ENCODE measurements around the gene HSPA1L. TPM values are rescaled to one million over a fixed set of nuclear protein-coding genes. Genes with fewer than 3 reads are reported as not detected.
"Not testable (repeated sequence)": the region's sequence is repeated elsewhere in the genome, so short reads cannot be mapped to it uniquely, and the experiment has no call there.

The HSPA1L gene
- total RNA-seq, 2 experiments from 2014 or later, result 0.86 to 0.95 TPM

DNA sequence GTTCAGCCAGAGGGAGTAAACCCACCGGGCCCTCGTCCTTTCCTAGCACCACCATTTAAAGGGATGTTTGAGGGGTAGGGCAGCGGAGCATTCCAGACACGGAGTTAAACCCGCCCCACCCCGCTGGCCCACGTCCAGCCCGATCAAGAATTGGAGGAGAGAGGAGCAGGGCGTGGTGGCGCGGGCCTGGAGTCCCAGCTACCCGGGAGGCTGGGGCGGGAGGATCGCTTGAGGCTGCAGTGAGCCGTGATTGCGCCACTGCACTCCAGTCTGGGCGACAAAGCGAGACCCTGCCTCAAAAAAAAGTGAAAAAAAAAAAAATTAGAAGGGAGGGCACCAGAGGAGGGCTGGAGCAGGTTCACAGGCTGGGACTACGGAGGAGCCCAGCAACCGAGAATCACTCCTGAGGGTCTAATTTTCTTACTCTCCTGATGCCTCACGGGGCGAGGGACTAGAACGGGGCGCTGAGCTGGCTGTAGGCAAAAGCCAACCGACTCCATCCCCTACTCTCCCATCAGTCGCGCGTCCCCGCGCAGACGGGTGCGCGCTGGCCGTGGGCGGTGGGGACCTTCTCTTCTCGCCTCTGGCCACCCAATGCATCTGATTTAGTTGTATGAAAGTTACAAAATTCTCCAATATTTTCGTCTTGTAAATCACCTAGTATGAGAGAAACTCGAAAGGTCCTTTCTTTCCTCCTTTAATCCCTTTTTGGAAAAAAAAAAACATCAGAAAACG is 6.4 kb upstream of the HSPA1L start:
- peak overlapping the region; percentile 92 for H3K27ac Mint-ChIP-seq
- peak; percentile 67 for DNase-seq
- intact Hi-C loops (cut with micrococcal nuclease), result loop anchor here (2.0 to 10.0 kb wide), 3 partner anchors 25 to 1153 kb away; partner anchors contain the start of gene MICB
- H3K9me3 Mint-ChIP-seq, result no peaks in the 10 kb centered on the region
- peak overlapping the region; percentile 78 for H3K4me3 Mint-ChIP-seq
- CTCF ChIA-PET, result no interaction called here
- H3K36me3 Mint-ChIP-seq (ENCODE audit: low read depth), result no peaks in the 10 kb centered on the region
- H3K27me3 Mint-ChIP-seq (ENCODE audit: low read depth), result no peaks in the 10 kb centered on the region
- peaks cover 59% of the 10 kb centered on the region for H3K4me1 Mint-ChIP-seq (ENCODE audit: low read depth)

DNA sequence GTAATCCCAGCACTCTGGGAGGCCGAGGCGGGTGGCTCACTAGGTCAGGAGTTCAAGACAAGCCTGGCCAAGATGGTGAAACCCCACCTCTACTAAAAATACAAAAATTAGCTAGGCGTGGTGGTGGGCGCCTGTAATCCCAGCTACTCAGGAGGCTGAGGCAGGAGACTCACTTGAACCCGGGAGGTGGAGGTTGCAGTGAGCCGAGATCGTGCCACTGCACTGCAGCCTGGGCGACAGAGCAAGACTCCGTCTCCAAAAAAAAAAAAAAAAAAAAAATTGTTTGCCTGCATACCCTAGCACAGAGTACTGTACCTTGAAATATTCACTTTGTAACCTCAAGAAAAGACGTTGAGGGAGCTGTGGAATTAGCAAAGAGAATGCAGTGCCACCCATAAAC is 5.3 kb upstream of the HSPA1L start:
- H3K27ac Mint-ChIP-seq, result peak overlapping the region; percentile 92
- CTCF ChIA-PET, result interaction anchor here (0.6 to 1.9 kb wide), 3 partner anchors 10 to 326 kb away, joined by 4 to 8 read pairs (median 4); no protein-coding TSS in a partner anchor
- intact Hi-C loops (cut with micrococcal nuclease), result loop anchor here (5.0 to 10.0 kb wide), 2 partner anchors 323 to 1154 kb away; partner anchors contain the start of gene MICB
- DNase-seq; H3K36me3 Mint-ChIP-seq (ENCODE audit: low read depth); H3K27me3 Mint-ChIP-seq (ENCODE audit: low read depth); H3K9me3 Mint-ChIP-seq: not testable (repeated sequence)
- H3K4me3 Mint-ChIP-seq, result peak overlapping the region; percentile 78
- H3K4me1 Mint-ChIP-seq (ENCODE audit: low read depth), result peaks cover 55% of the 10 kb centered on the region

DNA sequence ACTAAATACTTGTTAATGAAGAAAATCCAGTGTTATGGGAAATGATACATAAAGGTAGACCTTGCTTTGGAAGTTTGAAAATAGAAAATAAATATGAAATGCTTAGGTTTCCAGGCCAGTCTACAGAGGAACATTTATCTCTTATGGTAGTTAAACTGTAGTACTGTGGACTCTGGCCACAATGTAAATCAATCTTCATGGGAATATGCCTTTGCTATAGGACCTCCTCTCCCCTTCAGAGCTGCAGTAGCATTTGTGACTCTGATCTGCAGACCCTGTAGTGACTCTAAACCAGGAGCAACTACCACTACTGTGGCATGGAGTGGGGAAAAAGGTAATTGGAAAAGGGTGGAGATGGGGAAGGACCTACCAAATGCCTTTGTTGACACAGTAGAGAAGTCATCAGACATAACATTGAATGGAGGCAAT is 4.8 kb upstream of the HSPA1L start:
- CTCF ChIA-PET, result interaction anchor here (1.6 to 1.9 kb wide), 2 partner anchors 11 to 20 kb away, joined by 4 to 8 read pairs; no protein-coding TSS in a partner anchor
- Mint-ChIP-seq H3K36me3 (ENCODE audit: low read depth) (no peaks in the 10 kb centered on the region), H3K9me3 (no peaks in the 10 kb centered on the region), H3K27me3 (ENCODE audit: low read depth) (no peaks in the 10 kb centered on the region), H3K4me3 (no peak overlapping the region), H3K4me1 (ENCODE audit: low read depth) (peaks cover 55% of the 10 kb centered on the region), H3K27ac (peak overlapping the region; percentile 40)
- intact Hi-C loops (cut with micrococcal nuclease), result loop anchor here (5.0 to 10.0 kb wide), 2 partner anchors 323 to 1155 kb away; partner anchors contain the start of gene MICB
- no peak for DNase-seq

DNA sequence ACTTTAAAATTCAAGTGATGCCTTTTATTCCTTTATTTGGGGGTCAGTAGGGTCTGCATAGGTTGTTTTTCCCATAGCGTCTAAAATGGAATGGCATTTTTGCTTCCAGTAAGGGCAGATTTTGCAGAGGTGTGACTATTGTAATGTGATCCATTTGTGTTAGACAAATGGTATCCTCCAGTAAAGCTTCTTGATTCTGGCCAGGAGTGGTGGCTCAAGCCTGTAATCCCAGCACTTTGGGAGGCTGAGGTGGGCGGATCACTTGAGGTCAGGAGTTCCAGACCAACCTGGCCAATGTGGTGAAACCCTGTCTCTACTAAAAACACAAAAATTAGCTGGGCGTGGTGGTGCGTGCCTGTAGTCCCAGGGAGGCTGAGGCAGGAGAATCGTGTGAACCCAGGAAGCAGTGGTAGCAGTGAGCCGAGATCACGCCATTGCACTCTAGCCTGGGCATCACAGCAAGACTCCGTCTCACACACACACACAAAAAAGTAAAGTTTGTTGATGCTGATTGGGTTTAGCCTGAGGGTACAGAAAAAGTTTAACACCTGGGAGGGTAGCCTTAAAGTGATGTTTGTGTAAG is 2.9 kb upstream of the HSPA1L start:
- Mint-ChIP-seq H3K27ac (peak overlapping the region; percentile 93), H3K4me3 (peak overlapping the region; percentile 85), H3K4me1 (ENCODE audit: low read depth) (peaks cover 60% of the 10 kb centered on the region)
- not testable (repeated sequence) for DNase-seq; H3K9me3 Mint-ChIP-seq; H3K36me3 Mint-ChIP-seq (ENCODE audit: low read depth); H3K27me3 Mint-ChIP-seq (ENCODE audit: low read depth)
- intact Hi-C loops (cut with micrococcal nuclease), result loop anchor here (2.0 kb wide), 2 partner anchors 47 to 137 kb away; partner anchors contain the start of gene LY6G5C
- CTCF ChIA-PET, result interaction anchor here (0.6 to 1.0 kb wide), 10 partner anchors 9 to 220 kb away, joined by 3 to 6 read pairs (median 3); partner anchors contain the start of genes BAG6, HSPA1B and VARS1

DNA sequence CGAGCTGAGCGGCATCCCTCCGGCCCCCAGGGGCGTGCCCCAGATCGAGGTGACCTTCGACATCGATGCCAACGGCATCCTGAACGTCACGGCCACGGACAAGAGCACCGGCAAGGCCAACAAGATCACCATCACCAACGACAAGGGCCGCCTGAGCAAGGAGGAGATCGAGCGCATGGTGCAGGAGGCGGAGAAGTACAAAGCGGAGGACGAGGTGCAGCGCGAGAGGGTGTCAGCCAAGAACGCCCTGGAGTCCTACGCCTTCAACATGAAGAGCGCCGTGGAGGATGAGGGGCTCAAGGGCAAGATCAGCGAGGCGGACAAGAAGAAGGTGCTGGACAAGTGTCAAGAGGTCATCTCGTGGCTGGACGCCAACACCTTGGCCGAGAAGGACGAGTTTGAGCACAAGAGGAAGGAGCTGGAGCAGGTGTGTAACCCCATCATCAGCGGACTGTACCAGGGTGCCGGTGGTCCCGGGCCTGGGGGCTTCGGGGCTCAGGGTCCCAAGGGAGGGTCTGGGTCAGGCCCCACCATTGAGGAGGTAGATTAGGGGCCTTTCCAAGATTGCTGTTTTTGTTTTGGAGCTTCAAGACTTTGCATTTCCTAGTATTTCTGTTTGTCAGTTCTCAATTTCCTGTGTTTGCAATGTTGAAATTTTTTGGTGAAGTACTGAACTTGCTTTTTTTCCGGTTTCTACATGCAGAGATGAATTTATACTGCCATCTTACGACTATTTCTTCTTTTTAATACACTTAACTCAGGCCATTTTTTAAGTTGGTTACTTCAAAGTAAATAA is 2.2 kb upstream of the HSPA1L start:
- H3K36me3 Mint-ChIP-seq (ENCODE audit: low read depth); H3K9me3 Mint-ChIP-seq; DNase-seq; H3K27me3 Mint-ChIP-seq (ENCODE audit: low read depth): not testable (repeated sequence)
- intact Hi-C loops (cut with micrococcal nuclease), result loop anchor here (2.0 kb wide), 2 partner anchors 47 to 137 kb away; partner anchors contain the start of gene LY6G5C
- peak overlapping the region; percentile 93 for H3K27ac Mint-ChIP-seq
- peak overlapping the region; percentile 85 for H3K4me3 Mint-ChIP-seq
- H3K4me1 Mint-ChIP-seq (ENCODE audit: low read depth), result peaks cover 60% of the 10 kb centered on the region
- CTCF ChIA-PET, result interaction anchor here (0.7 to 1.0 kb wide), 8 partner anchors 10 to 219 kb away, joined by 3 to 6 read pairs (median 4); partner anchors contain the start of genes BAG6, HSPA1B and VARS1

DNA sequence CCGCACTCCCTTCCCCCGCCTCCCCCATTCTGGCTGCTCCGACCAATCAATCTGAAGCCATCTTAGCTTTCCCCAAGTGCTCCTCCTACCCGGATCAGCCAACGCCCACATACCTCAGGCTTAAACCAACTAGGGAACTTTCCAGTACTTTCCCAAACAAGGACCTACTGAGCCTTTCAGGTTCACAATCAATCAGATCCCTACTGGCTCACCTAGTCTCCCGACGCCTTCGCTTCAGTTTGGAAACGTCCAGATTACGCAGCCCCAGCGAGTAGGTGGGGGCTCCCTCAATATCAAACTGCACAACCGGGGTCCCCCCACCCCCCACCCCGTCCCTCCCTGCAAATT is 432 bp downstream of the HSPA1L start:
- CTCF ChIA-PET, result interaction anchor here (1.2 to 1.6 kb wide), 2 partner anchors 23 to 77 kb away, joined by 3 to 4 read pairs; no protein-coding TSS in a partner anchor
- intact Hi-C loops (cut with micrococcal nuclease), result loop anchor here (2.0 kb wide), 1 partner anchor 76 kb away; no protein-coding TSS in a partner anchor
- Mint-ChIP-seq H3K27ac (peak overlapping the region; percentile 84), H3K9me3 (no peaks in the 10 kb centered on the region), H3K36me3 (ENCODE audit: low read depth) (no peaks in the 10 kb centered on the region), H3K27me3 (ENCODE audit: low read depth) (no peaks in the 10 kb centered on the region), H3K4me1 (ENCODE audit: low read depth) (peaks cover 51% of the 10 kb centered on the region), H3K4me3 (peak overlapping the region; percentile 84)
- peak; percentile 85 for DNase-seq

DNA sequence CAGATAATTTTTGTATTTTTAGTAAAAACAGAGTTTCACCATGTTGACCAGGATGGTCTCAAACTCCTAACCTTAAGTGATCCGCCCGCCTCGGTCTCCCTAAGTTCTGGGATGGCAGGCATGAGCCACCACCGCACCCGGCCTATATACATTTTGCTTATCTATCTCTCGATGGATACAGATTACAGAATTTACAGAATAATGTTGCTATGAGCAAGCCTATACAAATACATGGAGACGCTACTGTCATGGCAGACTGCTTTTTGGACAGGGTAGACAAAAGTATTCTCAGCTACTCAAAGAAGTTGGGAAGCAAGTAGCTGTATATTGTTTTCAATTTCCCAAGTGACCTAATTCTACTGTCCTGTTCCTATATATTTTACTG is 1.6 kb downstream of the HSPA1L start:
- no peaks in the 10 kb centered on the region for H3K27me3 Mint-ChIP-seq (ENCODE audit: low read depth)

DNA sequence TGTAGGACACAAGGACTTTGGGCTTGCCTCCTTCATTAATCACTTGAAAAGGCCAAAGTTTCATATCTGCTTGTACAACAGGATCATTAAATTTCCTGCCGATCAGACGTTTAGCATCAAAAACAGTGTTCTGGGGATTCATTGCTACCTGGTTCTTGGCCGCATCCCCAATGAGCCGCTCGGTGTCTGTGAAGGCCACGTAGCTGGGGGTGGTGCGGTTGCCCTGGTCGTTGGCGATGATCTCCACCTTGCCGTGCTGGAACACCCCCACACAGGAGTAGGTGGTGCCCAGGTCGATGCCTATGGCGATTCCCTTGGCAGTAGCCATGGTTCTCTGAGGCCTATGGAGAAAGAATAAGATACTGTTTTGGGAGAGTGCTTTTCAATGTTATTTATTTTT is 3.4 kb downstream of the HSPA1L start:
- no peak for DNase-seq
- CTCF ChIA-PET, result interaction anchor here (0.6 to 0.7 kb wide), 4 partner anchors 13 to 261 kb away, joined by 3 to 6 read pairs (median 3); no protein-coding TSS in a partner anchor
- Mint-ChIP-seq H3K36me3 (ENCODE audit: low read depth) (no peaks in the 10 kb centered on the region), H3K4me3 (no peak overlapping the region), H3K4me1 (ENCODE audit: low read depth) (peaks cover 37% of the 10 kb centered on the region), H3K27ac (peak overlapping the region; percentile 35), H3K27me3 (ENCODE audit: low read depth) (no peaks in the 10 kb centered on the region), H3K9me3 (no peaks in the 10 kb centered on the region)
- intact Hi-C loops (cut with micrococcal nuclease), result loop anchor here (2.0 kb wide), 3 partner anchors 15 to 147 kb away; partner anchors contain the start of genes GPANK1 and HSPA1B

More for the DNA sequence above, 1.6 kb downstream of the HSPA1L start:
- peaks cover 46% of the 10 kb centered on the region for H3K4me1 Mint-ChIP-seq (ENCODE audit: low read depth)
- H3K4me3 Mint-ChIP-seq, result peak overlapping the region; percentile 67
- DNase-seq, result no peak
- H3K27ac Mint-ChIP-seq, result peak overlapping the region; percentile 96
- intact Hi-C loops (cut with micrococcal nuclease), result loop anchor here (2.0 kb wide), 3 partner anchors 13 to 149 kb away; partner anchors contain the start of genes GPANK1 and HSPA1B
- H3K9me3 Mint-ChIP-seq, result no peaks in the 10 kb centered on the region
- CTCF ChIA-PET, result interaction anchor here (1.0 to 1.7 kb wide), 5 partner anchors 15 to 76 kb away, joined by 3 to 6 read pairs (median 4); no protein-coding TSS in a partner anchor
- H3K36me3 Mint-ChIP-seq (ENCODE audit: low read depth), result no peaks in the 10 kb centered on the region

DNA sequence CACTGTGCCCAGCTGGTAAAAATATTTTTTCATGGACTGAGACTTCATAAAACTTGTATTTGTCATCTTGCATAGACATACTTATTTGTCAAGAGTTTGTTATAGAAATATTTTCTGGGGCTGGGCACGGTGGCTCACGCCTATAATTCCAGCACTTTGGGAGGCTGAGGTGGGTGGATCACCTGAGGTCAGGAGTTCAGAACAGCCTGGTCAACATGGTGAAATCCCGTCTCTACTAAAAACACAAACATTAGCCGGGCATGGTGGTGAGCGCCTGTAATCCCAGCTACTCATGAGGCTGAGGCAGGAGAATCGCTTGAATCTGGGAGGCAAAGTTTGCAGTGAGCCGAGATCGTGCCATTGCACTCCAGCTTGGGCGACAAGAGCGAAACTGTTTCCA is 6.5 kb downstream of the HSPA1L start:
- H3K27ac Mint-ChIP-seq; intact Hi-C loops (cut with micrococcal nuclease); H3K36me3 Mint-ChIP-seq (ENCODE audit: low read depth); H3K27me3 Mint-ChIP-seq (ENCODE audit: low read depth); DNase-seq; H3K9me3 Mint-ChIP-seq; H3K4me3 Mint-ChIP-seq: not testable (repeated sequence)
- CTCF ChIA-PET, result interaction anchor here (0.6 kb wide), 1 partner anchor 283 kb away, joined by 3 read pairs; no protein-coding TSS in a partner anchor
- peaks cover 37% of the 10 kb centered on the region for H3K4me1 Mint-ChIP-seq (ENCODE audit: low read depth)

DNA sequence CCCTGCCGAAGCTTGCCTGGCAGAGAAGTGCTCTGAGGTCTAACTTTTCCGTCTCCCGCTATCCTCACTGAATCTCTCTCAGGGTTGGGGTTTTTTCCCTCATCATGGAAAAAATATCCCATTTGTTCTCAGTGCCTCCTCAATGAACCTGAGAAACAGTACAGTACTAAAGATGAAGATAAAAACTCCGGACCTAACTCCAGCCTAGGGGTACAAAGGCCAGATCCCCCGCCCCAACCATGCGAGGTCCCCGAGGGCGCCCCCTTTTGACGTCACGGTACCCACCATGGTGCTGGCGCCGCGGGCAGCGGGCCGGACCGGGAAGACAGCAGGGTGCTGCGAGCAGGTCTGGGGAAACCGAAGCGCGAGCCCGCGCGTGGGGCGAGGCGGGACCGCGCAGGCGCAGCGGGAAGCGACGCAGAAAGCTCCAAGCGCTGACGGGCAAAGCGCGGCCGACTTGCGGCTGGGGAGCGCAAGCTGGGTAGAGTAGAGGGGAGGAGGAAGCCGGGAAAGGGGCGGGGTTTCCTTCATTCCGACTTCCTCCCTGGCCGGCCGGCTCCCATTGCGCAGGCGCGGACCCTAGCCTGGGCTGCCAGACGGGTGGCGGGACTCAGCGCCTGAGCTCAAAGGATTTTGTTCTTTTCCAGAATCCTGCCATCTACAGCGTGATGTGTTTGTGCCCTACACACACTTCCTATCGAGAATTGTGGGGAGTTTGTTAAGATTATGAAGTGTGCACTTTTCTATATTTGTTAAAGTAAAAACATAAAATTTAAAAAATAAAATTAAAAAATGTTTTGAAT is 8.4 kb downstream of the HSPA1L start, which contains the start of gene LSM2:
Gene LSM2, minus strand, starts transcription at position 497 of the 803 bp plus-strand sequence. Its CDS starts 209 bp downstream, at position 288.
- peaks cover 22% of the 10 kb centered on the region for H3K4me1 Mint-ChIP-seq (ENCODE audit: low read depth)
- peaks cover 9% of the 10 kb centered on the region for H3K36me3 Mint-ChIP-seq (ENCODE audit: low read depth)
- CTCF ChIA-PET, result interaction anchor here (0.5 to 3.6 kb wide), 14 partner anchors 9 to 208 kb away, joined by 3 to 15 read pairs (median 4); partner anchors contain the start of genes HSPA1A, HSPA1B and HSPA1L
- H3K27me3 Mint-ChIP-seq (ENCODE audit: low read depth), result no peaks in the 10 kb centered on the region
- peak within 1 kb of the TSS; percentile 94 for H3K4me3 Mint-ChIP-seq
- intact Hi-C loops (cut with micrococcal nuclease), result loop anchor here (1.0 kb wide), 2 partner anchors 11 to 21 kb away; partner anchors contain the start of genes HSPA1B and VARS1
- DNase-seq, result peak; percentile 98
- H3K27ac Mint-ChIP-seq, result peak within 1 kb of the TSS; percentile 86
- H3K9me3 Mint-ChIP-seq, result no peaks in the 10 kb centered on the region

All from activated naive CD4-positive, alpha-beta T cell treated with anti-CD3 and anti-CD28 coated beads for 36 hours (primary cell).